GM23338 (cell line): ENCODE results near the gene IFT43.

ENCODE experiments used
- EZH2phosphoT487 ChIP-seq: fragments of 200-600 bp; sonication (generic); IDR thresholded peaks from one replicate; pipeline ENCODE4 v1.8.1; 2018; ENCODE audit warnings: antibody characterized with exemption; ENCODE audit not compliant: unreplicated experiment
- TF ChIP-seq, protein P1 (sequence below), 2 experiments: fragments of 200-600 bp in 1 of 2; sonication (generic) in 1 of 2; conservative IDR thresholded peaks; 2 replicates each; pipeline versions ENCODE4 v1.5.1 to v1.6.1; 2016 to 2017; ENCODE audit warnings: antibody characterized with exemption in 2 of 2, low read depth in 2 of 2, mild to moderate bottlenecking in 2 of 2, moderate library complexity in 1 of 2
- TF ChIP-seq, protein P2 (sequence below): IDR thresholded peaks from one replicate; pipeline ENCODE4 v1.6.1; 2018; ENCODE audit warnings: antibody characterized with exemption; ENCODE audit not compliant: unreplicated experiment

DNA sequence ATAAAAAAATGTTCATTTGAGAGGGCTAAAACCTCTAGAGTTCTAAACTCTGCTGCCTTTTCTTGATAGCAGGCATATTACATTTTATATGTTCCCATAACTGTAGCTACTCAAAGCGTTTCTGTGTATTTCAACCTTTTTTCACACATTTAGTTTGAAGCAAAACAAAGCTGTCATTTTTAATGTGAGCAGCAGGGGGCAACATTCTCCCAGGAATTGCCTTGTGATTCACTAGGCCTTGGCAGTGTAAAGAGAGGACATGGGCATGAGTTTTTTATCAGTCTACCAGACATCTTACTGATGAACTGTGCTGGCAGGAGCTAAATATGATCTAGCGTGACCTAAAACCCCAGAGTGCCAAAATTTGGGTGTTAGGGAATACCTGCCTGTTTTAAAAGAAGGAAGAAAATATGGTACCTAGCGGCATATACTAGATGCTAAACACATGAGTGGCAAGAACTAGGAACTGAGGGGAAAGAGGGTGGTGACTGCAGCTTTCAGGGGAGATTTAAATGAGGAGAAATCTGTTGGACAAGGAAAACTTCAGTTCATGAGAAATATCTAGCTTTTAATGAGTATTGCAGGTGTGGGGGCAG, 65.3 kb downstream of the IFT43 start:
- TF ChIP-seq, protein P1, sequence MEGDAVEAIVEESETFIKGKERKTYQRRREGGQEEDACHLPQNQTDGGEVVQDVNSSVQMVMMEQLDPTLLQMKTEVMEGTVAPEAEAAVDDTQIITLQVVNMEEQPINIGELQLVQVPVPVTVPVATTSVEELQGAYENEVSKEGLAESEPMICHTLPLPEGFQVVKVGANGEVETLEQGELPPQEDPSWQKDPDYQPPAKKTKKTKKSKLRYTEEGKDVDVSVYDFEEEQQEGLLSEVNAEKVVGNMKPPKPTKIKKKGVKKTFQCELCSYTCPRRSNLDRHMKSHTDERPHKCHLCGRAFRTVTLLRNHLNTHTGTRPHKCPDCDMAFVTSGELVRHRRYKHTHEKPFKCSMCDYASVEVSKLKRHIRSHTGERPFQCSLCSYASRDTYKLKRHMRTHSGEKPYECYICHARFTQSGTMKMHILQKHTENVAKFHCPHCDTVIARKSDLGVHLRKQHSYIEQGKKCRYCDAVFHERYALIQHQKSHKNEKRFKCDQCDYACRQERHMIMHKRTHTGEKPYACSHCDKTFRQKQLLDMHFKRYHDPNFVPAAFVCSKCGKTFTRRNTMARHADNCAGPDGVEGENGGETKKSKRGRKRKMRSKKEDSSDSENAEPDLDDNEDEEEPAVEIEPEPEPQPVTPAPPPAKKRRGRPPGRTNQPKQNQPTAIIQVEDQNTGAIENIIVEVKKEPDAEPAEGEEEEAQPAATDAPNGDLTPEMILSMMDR (conservative IDR thresholded peaks at IDR 0.05; ENCODE audit: low read depth in 2 of 2): peak; percentile 90 to 96
- TF ChIP-seq, protein P2, sequence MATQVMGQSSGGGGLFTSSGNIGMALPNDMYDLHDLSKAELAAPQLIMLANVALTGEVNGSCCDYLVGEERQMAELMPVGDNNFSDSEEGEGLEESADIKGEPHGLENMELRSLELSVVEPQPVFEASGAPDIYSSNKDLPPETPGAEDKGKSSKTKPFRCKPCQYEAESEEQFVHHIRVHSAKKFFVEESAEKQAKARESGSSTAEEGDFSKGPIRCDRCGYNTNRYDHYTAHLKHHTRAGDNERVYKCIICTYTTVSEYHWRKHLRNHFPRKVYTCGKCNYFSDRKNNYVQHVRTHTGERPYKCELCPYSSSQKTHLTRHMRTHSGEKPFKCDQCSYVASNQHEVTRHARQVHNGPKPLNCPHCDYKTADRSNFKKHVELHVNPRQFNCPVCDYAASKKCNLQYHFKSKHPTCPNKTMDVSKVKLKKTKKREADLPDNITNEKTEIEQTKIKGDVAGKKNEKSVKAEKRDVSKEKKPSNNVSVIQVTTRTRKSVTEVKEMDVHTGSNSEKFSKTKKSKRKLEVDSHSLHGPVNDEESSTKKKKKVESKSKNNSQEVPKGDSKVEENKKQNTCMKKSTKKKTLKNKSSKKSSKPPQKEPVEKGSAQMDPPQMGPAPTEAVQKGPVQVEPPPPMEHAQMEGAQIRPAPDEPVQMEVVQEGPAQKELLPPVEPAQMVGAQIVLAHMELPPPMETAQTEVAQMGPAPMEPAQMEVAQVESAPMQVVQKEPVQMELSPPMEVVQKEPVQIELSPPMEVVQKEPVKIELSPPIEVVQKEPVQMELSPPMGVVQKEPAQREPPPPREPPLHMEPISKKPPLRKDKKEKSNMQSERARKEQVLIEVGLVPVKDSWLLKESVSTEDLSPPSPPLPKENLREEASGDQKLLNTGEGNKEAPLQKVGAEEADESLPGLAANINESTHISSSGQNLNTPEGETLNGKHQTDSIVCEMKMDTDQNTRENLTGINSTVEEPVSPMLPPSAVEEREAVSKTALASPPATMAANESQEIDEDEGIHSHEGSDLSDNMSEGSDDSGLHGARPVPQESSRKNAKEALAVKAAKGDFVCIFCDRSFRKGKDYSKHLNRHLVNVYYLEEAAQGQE: no peak
- TF ChIP-seq EZH2phosphoT487: no peak
